Gastrocnemius medialis (tissue), 4 donors: ENCODE results near the gene NTMT1. TPM values are rescaled to one million over a fixed set of nuclear protein-coding genes. Genes with fewer than 3 reads are reported as not detected.

Experiments used
- ATAC-seq, 2 donors: fragments of 150-250 bp; one replicate each; pipeline ENCODE4 v1.9.1; 2016
- DNase-seq, 2 donors: peaks; one replicate each; pipeline ENCODE4 v3.0.0-alpha.2; 2019
- H3K27ac ChIP-seq, 4 donors: fragments of 200-600 bp; sonication (generic); 1 replicate in 1 of 4; 2 replicates in 3 of 4; pipeline ENCODE4 v1.5.1; 2016 to 2018; ENCODE audit warnings: mild to moderate bottlenecking in 2 of 4, moderate library complexity in 1 of 4
- H3K27me3 ChIP-seq, 3 donors: fragments of 200-600 bp; sonication (generic) in 2 of 3; 1 replicate in 1 of 3; 2 replicates in 2 of 3; pipeline versions ENCODE4 v1.5.1 to v1.6.0; 2016 to 2019; ENCODE audit warnings: mild to moderate bottlenecking in 1 of 3, moderate library complexity in 1 of 3
- H3K36me3 ChIP-seq, 2 donors: fragments of 200-600 bp; sonication (generic) in 1 of 2; one replicate each; pipeline ENCODE4 v1.5.1; 2017 to 2018
- H3K4me1 ChIP-seq, 2 donors: fragments of 200-600 bp; sonication (generic) in 1 of 2; one replicate each; pipeline ENCODE4 v1.5.1; 2016 to 2017; ENCODE audit warnings: mild to moderate bottlenecking in 2 of 2
- H3K4me3 ChIP-seq, 4 donors: fragments of 200-600 bp; sonication (generic) in 3 of 4; 1 replicate in 1 of 4; 2 replicates in 3 of 4; pipeline ENCODE4 v1.5.1; 2016 to 2019; ENCODE audit warnings: mild to moderate bottlenecking in 2 of 4
- H3K9me3 ChIP-seq, 3 donors: fragments of 200-600 bp; sonication (generic) in 2 of 3; 1 replicate in 1 of 3; 2 replicates in 2 of 3; pipeline ENCODE4 v1.5.1; 2016 to 2019
- CTCF ChIP-seq, 5 experiments: fragments of 450-650 bp in 3 of 5; fragments of 200-600 bp in 2 of 5; sonication (generic) in 2 of 5; IDR thresholded peaks in 4 of 5; conservative IDR thresholded peaks in 1 of 5; 1 replicate in 4 of 5; 2 replicates in 1 of 5; pipeline ENCODE4 v1.5.1; 2016 to 2019; ENCODE audit warnings: antibody characterized with exemption in 5 of 5, mild to moderate bottlenecking in 3 of 5, moderate library complexity in 3 of 5
- POLR2A ChIP-seq, 2 donors: fragments of 450-650 bp; IDR thresholded peaks; one replicate each; pipeline ENCODE4 v1.6.1; 2017; ENCODE audit warnings: antibody characterized with exemption in 2 of 2, mild to moderate bottlenecking in 2 of 2, moderate library complexity in 2 of 2
- in situ Hi-C, 4 donors: fragments of 200-750 bp; cut with MboI; loops; one replicate each; pipeline versions ENCODE4 v1.15.0 to v1.8.0; 2017; ENCODE audit warnings: low sequenced_read_pairs in 4 of 4
- intact Hi-C: fragments of 100-400 bp; cut with DNase I; formaldehyde crosslinking; loops from one replicate; pipeline ENCODE4 v1.15.1; 2023; ENCODE audit warnings: low total_unique reads
- total RNA-seq, 4 donors: library from RNA; depleted of rRNA; stranded (reverse); fragments of >200 nt; gene quantifications; one replicate each; pipeline versions ENCODE4 v1.1.0 to v1.2.3, GENCODE V29; 2016

The NTMT1 gene
- total RNA-seq, 4 donors from 2014 or later = 37.8 to 82.1 (median 48.1) TPM

DNA sequence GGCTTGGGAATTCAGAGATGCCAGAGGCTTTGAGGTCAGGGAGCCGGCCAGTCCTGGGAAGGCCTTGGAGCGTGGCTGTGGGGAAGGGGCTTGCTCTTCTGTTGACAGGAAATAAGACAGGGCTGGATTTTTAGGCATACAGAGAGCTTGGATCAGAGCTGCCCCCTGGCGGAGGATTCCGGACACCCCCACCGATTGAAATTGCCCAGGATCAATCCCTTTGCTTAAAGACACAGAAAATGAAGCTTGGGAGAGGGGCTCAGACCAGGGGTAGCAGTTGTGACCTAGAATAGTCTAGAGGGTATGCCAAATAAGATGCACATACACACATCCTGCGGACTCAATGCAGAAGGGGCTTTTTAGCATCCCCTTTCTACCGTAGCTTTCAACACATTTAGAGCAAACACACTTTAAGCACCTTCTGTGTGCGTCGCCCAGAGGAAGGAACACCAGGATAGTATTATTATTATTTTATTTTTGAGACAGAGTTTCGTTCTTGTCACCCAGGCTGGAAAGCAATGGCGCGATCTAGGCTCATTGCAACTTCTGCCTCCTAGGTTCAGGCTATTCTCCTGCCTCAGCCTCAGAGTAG is 1.7 kb upstream of the NTMT1 start:
- in situ Hi-C loops = no loop called here
- no peak for DNase-seq
- Histone ChIP-seq H3K36me3 (no peaks in the 10 kb centered on the region), H3K9me3 (no peaks in the 10 kb centered on the region), H3K4me3 (no peak overlapping the region), H3K4me1 (peaks cover 26 to 30% of the 10 kb centered on the region in 2 donors), H3K27me3 (peaks cover 14 to 24% (median 16%) of the 10 kb centered on the region in 3 donors), H3K27ac (no peak overlapping the region)
- no peak for TF ChIP-seq POLR2A (IDR thresholded peaks at IDR 0.05)
- TF ChIP-seq CTCF (IDR thresholded peaks at IDR 0.05 in 4 of 5, conservative IDR thresholded peaks at IDR 0.05 in 1 of 5) = peak; percentile 14 to 62 (median 51)
- intact Hi-C loops = no loop called here
- no peak for ATAC-seq

GRCh38 chr9:129624947-129625346 is 1.0 kb upstream of the NTMT1 start:
- TF ChIP-seq POLR2A (IDR thresholded peaks at IDR 0.05) (no peak), CTCF (IDR thresholded peaks at IDR 0.05 in 4 of 5, conservative IDR thresholded peaks at IDR 0.05 in 1 of 5) (no peak)
- Histone ChIP-seq H3K4me1 (peaks cover 32 to 37% of the 10 kb centered on the region in 2 donors), H3K27me3 (peaks cover 7 to 17% (median 10%) of the 10 kb centered on the region in 3 donors), H3K9me3 (no peaks in the 10 kb centered on the region), H3K4me3 (no peak overlapping the region), H3K36me3 (no peaks in the 10 kb centered on the region), H3K27ac (peak overlapping the region in 1 of 4 donors; percentile 90)
- in situ Hi-C loops (loop anchor here in 1 of 4 donors (25.0 kb wide), 1 partner anchor 162 kb away; no protein-coding TSS in a partner anchor), intact Hi-C loops (loop anchor here (5.0 kb wide), 2 partner anchors 213 to 448 kb away; partner anchors contain the start of gene IER5L)
- ATAC-seq (no peak), DNase-seq (no peak)

- Histone ChIP-seq H3K9me3 (no peaks in the 10 kb centered on the region), H3K4me1 (peaks cover 50% of the 10 kb centered on the region in 2 donors), H3K27ac (peak overlapping the region; percentile 90 to 98 (median 92)), H3K4me3 (peak overlapping the region; percentile 71 to 91 (median 77)), H3K27me3 (peaks cover 0 to under 1% (median 0%) of the 10 kb centered on the region in 3 donors), H3K36me3 (no peaks in the 10 kb centered on the region)
- DNase-seq = peak in 1 of 2 donors; percentile 54
- intact Hi-C loops = loop anchor here (1.0 to 5.0 kb wide), 3 partner anchors 16 to 449 kb away; partner anchors contain the start of genes ASB6 and IER5L
- ATAC-seq = peak; percentile 48 to 67
- TF ChIP-seq POLR2A (IDR thresholded peaks at IDR 0.05) (no peak), CTCF (IDR thresholded peaks at IDR 0.05 in 4 of 5, conservative IDR thresholded peaks at IDR 0.05 in 1 of 5) (no peak)
- in situ Hi-C loops = loop anchor here in 1 of 4 donors (25.0 kb wide), 1 partner anchor 161 kb away; no protein-coding TSS in a partner anchor
Observed at GRCh38 chr9:129626625-129627284, 792 bp downstream of the NTMT1 start.

- peaks cover 56 to 59% of the 10 kb centered on the region in 2 donors for H3K4me1 ChIP-seq
- TF ChIP-seq CTCF (IDR thresholded peaks at IDR 0.05 in 4 of 5, conservative IDR thresholded peaks at IDR 0.05 in 1 of 5) (no peak), POLR2A (IDR thresholded peaks at IDR 0.05) (no peak)
- ATAC-seq = no peak
Observed at GRCh38 chr9:129627556-129628440, 1.8 kb downstream of the NTMT1 start.

More at GRCh38 chr9:129627556-129628440, 1.8 kb downstream of the NTMT1 start:
- Histone ChIP-seq H3K9me3 (no peaks in the 10 kb centered on the region), H3K4me3 (peak overlapping the region; percentile 71 to 91 (median 77)), H3K27ac (peak overlapping the region; percentile 90 to 98 (median 92)), H3K27me3 (no peaks in the 10 kb centered on the region), H3K36me3 (no peaks in the 10 kb centered on the region)
- intact Hi-C loops (loop anchor here (5.0 kb wide), 2 partner anchors 215 to 450 kb away; partner anchors contain the start of gene IER5L), in situ Hi-C loops (loop anchor here in 1 of 4 donors (25.0 kb wide), 1 partner anchor 160 kb away; no protein-coding TSS in a partner anchor)
- no peak for DNase-seq
